PC-3 (cell line): ENCODE data around the gene ERGIC1. TPM values are rescaled to one million over a fixed set of nuclear protein-coding genes. Genes with fewer than 3 reads are reported as not detected.
A peak's percentile ranks its signal among the peaks of the same experiment; 100 is the strongest.

Experiments
- ATAC-seq: fragments of 200-7000 bp; cut with Tn5 transposase; 2 replicates; pipeline ENCODE4 v1.9.1; 2020; ENCODE audit warnings: mild to moderate bottlenecking, moderate library complexity
- BruUV-seq: library from RNA; stranded (reverse); fragments of 400-500 nt; replicated peaks from 2 replicates; lab custom pipeline; 2021; lab: Mats Ljungman, UMichigan
- CTCF ChIA-PET: fragments of 300-600 bp; sonication (Branson Sonifier 250); formaldehyde crosslinking; loops from one replicate; lab custom pipeline; 2022; ENCODE audit warnings: antibody characterized with exemption; lab: Charles Lee
- POLR2A ChIA-PET: fragments of 300-600 bp; sonication (Branson Sonifier 250); formaldehyde crosslinking; loops from one replicate; lab custom pipeline; 2022; ENCODE audit warnings: antibody characterized with exemption; ENCODE audit not compliant: unreplicated experiment; lab: Charles Lee
- DNase-seq: peaks from one replicate; pipeline ENCODE4 v3.0.0-alpha.2; 2015
- H2AFZ ChIP-seq: fragments of 300-600 bp; sonication (generic); 2 replicates; pipeline ENCODE4 v1.6.0; 2016; ENCODE audit warnings: antibody characterized with exemption, low read length
- H3F3A ChIP-seq: fragments of 300-600 bp; sonication (generic); one replicate; pipeline ENCODE4 v1.6.0; 2017; ENCODE audit warnings: antibody characterized with exemption, low read length, control low read depth, mild to moderate bottlenecking; ENCODE audit not compliant: unreplicated experiment
- H3K27ac ChIP-seq: fragments of 300-600 bp; sonication (generic); 2 replicates; pipeline ENCODE4 v1.5.1; 2016; ENCODE audit warnings: mild to moderate bottlenecking, low read length
- H3K27me3 ChIP-seq: fragments of 300-600 bp; sonication (generic); 2 replicates; pipeline ENCODE4 v1.6.1; 2016; ENCODE audit warnings: low read length, mixed read lengths
- H3K36me3 ChIP-seq: fragments of 300-600 bp; sonication (generic); 2 replicates; pipeline ENCODE4 v1.6.1; 2016; ENCODE audit warnings: low read depth, mixed run types, low read length, mixed read lengths
- H3K4me1 ChIP-seq: fragments of 300-600 bp; sonication (generic); 2 replicates; pipeline ENCODE4 v1.5.1; 2016; ENCODE audit warnings: low read length; ENCODE audit not compliant: insufficient read depth
- H3K4me2 ChIP-seq: fragments of 300-600 bp; sonication (generic); 2 replicates; pipeline ENCODE4 v1.6.0; 2016; ENCODE audit warnings: low read length
- H3K4me3 ChIP-seq: fragments of 300-600 bp; sonication (generic); 2 replicates; pipeline ENCODE4 v1.5.1; 2016; ENCODE audit warnings: mild to moderate bottlenecking, low read length, mixed read lengths
- H3K79me2 ChIP-seq: fragments of 300-600 bp; sonication (generic); 2 replicates; pipeline ENCODE4 v1.6.1; 2017; ENCODE audit warnings: low read length, mixed read lengths
- H3K9ac ChIP-seq: fragments of 300-600 bp; sonication (generic); 2 replicates; pipeline ENCODE4 v1.6.0; 2016; ENCODE audit warnings: mild to moderate bottlenecking, low read length
- H3K9me2 ChIP-seq: fragments of 300-600 bp; sonication (generic); replicated peaks from 2 replicates; pipeline ENCODE4 v1.6.1; 2016; ENCODE audit warnings: mixed run types, low read length, mixed read lengths
- H3K9me3 ChIP-seq: fragments of 300-600 bp; sonication (generic); 2 replicates; pipeline ENCODE4 v1.6.1; 2016; ENCODE audit warnings: low read length, mixed read lengths
- H4K20me1 ChIP-seq: fragments of 300-600 bp; sonication (generic); 2 replicates; pipeline ENCODE4 v1.6.1; 2016; ENCODE audit warnings: low read length, mixed read lengths
- CTCF ChIP-seq: fragments of 300-600 bp; sonication (generic); conservative IDR thresholded peaks from 2 replicates; pipeline ENCODE4 v1.5.1; 2017; ENCODE audit warnings: antibody characterized with exemption, low read depth, mild to moderate bottlenecking, low read length
- EZH2 ChIP-seq: fragments of 300-600 bp; sonication (generic); IDR thresholded peaks from one replicate; pipeline ENCODE4 v1.6.1; 2017; ENCODE audit warnings: antibody characterized with exemption, mild to moderate bottlenecking, low read length; ENCODE audit not compliant: unreplicated experiment
- EZH2phosphoT487 ChIP-seq: fragments of 300-600 bp; sonication (generic); IDR thresholded peaks from 2 replicates; pipeline ENCODE4 v1.6.1; 2018; ENCODE audit warnings: mild to moderate bottlenecking, antibody characterized with exemption, low read length, borderline replicate concordance
- intact Hi-C: fragments of 100-400 bp; cut with micrococcal nuclease; formaldehyde crosslinking; loops from 2 replicates; pipeline ENCODE4 v1.9.0; 2023
- total RNA-seq: library from RNA; depleted of rRNA; stranded (reverse); fragments of >200 nt; gene quantifications from 2 replicates; pipeline ENCODE4 v1.2.3, GENCODE V29; 2014

Gene ERGIC1
- total RNA-seq, 1 experiment from 2014 or later: 148 TPM

GRCh38 chr5:172985596-172985995 lies 151.5 kb downstream of the ERGIC1 start:
- TF ChIP-seq EZH2phosphoT487: no peak
- peak overlapping the region; percentile 91 for H3K4me2 ChIP-seq
- peak overlapping the region; percentile 86 for H3K4me3 ChIP-seq
- H3K4me1 ChIP-seq: peaks cover 13% of the 10 kb centered on the region
- DNase-seq: peak; percentile 50
- no peak overlapping the region; the same call in 1 of the 2 replicates for H3K9ac ChIP-seq
- no peaks in the 10 kb centered on the region for H3K27me3 ChIP-seq
- H3F3A ChIP-seq: no peaks in the 10 kb centered on the region
- peaks cover 12% of the 10 kb centered on the region; the same call in 1 of the 2 replicates for H4K20me1 ChIP-seq
- ChIA-PET POLR2A (no interaction called here), CTCF (no interaction called here)
- H2AFZ ChIP-seq: no peak overlapping the region
- H3K27ac ChIP-seq: peak overlapping the region; percentile 2; the same call in 1 of the 2 replicates
- H3K9me3 ChIP-seq: no peaks in the 10 kb centered on the region
- no peaks in the 10 kb centered on the region for H3K9me2 ChIP-seq
- no TSS peak for BruUV-seq
- peaks cover 68% of the 10 kb centered on the region for H3K79me2 ChIP-seq
- peaks cover 9% of the 10 kb centered on the region for H3K36me3 ChIP-seq
- intact Hi-C loops: loop anchor here (2.0 kb wide), 1 partner anchor 31 kb away; no protein-coding TSS in a partner anchor
- ATAC-seq: no peak

GRCh38 chr5:172988276-172988675 lies 154.2 kb downstream of the ERGIC1 start:
- ChIA-PET CTCF (no interaction called here), POLR2A (no interaction called here)
- Histone ChIP-seq H3K4me2 (no peak overlapping the region), H3K4me3 (no peak overlapping the region), H3K27ac (no peak overlapping the region), H3K9ac (no peak overlapping the region), H3F3A (no peaks in the 10 kb centered on the region), H3K27me3 (no peaks in the 10 kb centered on the region), H3K36me3 (peaks cover 9% of the 10 kb centered on the region), H3K9me2 (no peaks in the 10 kb centered on the region), H3K4me1 (peaks cover 13% of the 10 kb centered on the region), H3K79me2 (peaks cover 91% of the 10 kb centered on the region), H3K9me3 (no peaks in the 10 kb centered on the region), H2AFZ (no peak overlapping the region), H4K20me1 (peaks cover 12% of the 10 kb centered on the region; the same call in 1 of the 2 replicates)
- intact Hi-C loops: no loop called here
- DNase-seq: no peak
- no peak for ATAC-seq
- TF ChIP-seq EZH2: no peak
- no peak for TF ChIP-seq EZH2phosphoT487
- TF ChIP-seq CTCF: no peak
- BruUV-seq: no TSS peak

GRCh38 chr5:172990776-172991175 lies 156.7 kb downstream of the ERGIC1 start:
- Histone ChIP-seq H3K27ac (no peak overlapping the region), H3K79me2 (peaks cover 80% of the 10 kb centered on the region), H3K4me1 (peaks cover 7% of the 10 kb centered on the region), H3K9ac (no peak overlapping the region), H4K20me1 (peaks cover 5% of the 10 kb centered on the region; the same call in 1 of the 2 replicates), H3K9me3 (no peaks in the 10 kb centered on the region), H3K36me3 (peaks cover 15% of the 10 kb centered on the region), H2AFZ (no peak overlapping the region), H3K9me2 (no peaks in the 10 kb centered on the region), H3K27me3 (no peaks in the 10 kb centered on the region), H3K4me3 (no peak overlapping the region), H3K4me2 (no peak overlapping the region), H3F3A (no peaks in the 10 kb centered on the region)
- CTCF ChIA-PET: no interaction called here
- TF ChIP-seq EZH2: no peak
- TF ChIP-seq EZH2phosphoT487: no peak
- TF ChIP-seq CTCF: no peak
- BruUV-seq: no TSS peak
- ATAC-seq (no peak), DNase-seq (no peak)
- intact Hi-C loops: no loop called here
- POLR2A ChIA-PET: no interaction called here
